Pons (tissue), 1 donor: ENCODE results near the gene GOLGA8F.
"Not testable (repeated sequence)": the region's sequence is repeated elsewhere in the genome, so short reads cannot be mapped to it uniquely, and the experiment has no call there.

ENCODE experiments used
- DNase-seq: peaks from one replicate; pipeline ENCODE4 v3.0.0-alpha.2; 2016; ENCODE audit warnings: low spot score

Gene GOLGA8F, protein sequence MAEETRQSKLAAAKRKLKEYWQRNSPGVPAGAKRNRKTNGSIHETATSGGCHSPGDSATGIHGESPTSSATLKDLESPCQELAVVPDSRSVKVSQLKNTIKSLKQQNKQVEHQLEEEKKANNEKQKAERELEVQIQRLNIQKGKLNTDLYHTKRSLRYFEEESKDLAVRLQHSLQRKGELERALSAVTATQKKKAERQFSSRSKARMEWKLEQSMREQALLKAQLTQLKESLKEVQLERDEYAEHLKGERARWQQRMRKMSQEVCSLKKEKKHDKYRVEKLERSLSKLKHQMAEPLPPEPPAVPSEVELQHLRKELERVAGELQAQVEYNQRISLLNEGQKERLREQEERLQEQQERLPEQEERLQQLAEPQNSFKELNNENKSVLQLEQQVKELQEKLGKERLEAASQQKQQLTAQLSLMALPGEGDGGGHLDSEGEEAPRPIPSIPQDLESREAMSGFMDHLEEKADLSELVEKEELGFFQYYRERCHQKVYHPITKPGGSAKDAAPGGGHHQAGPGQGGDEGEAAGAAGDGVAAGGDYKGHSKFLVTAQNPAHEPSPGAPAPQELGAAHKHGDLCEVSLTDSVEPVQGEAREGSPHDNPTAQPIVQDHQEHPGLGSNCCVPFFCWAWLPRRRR

DNA sequence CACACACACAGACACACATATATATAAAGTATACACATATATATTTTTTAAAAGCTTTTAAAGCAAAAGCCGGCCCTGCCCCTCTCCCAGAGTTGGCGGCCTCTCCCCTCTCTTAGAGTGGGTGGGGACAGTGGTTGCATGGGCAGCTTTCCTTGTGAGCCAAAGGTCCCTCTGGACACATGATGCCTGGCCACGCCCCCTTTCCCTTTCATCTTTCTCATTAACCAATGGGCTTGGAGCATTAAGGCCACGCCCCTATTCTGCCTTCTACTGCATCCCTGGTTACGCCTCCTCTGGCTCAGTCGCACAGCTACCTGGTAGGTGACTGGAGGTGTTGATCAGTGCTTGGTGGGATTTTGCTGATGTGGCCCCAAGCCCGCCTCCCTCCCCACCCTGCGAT is at the start of gene GOLGA8F:
GOLGA8F (plus strand) TSS at position 301 of the 400 bp plus-strand sequence; CDS start at position 399, 98 bp downstream.
- DNase-seq = not testable (repeated sequence)

- DNase-seq = not testable (repeated sequence)
Observed at GRCh38 chr15:28357984-28358383, 20.5 kb upstream of the GOLGA8F start, which contains the start of gene GOLGA6L24. Gene GOLGA6L24 (minus strand): TSS chr15:28358084. CDS start chr15:28358023, 61 bp downstream.

DNA sequence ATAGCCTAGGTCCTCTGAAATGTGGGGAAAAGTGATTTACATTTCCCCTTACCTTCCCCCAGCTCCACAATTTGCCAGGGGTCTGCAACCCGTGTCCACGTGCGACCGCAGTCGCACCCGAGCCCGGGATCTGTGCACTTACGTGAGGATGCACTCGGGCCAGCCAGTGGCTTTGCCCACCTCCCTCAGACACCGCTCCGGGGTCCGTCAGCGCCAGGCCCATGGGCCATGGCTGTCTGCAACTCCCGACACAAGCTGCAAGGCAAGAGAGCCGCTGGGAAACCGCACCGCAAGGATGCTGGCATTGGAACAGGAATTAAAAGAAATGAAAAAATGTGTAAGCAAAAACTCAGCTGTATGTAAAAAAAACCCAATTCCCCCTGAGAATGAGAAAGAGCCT is 13.0 kb upstream of the GOLGA8F start:
- not testable (repeated sequence) for DNase-seq

GRCh38 chr15:28380053-28380452 is 1.6 kb downstream of the GOLGA8F start:
- DNase-seq = not testable (repeated sequence)

- DNase-seq = not testable (repeated sequence)
Observed at GRCh38 chr15:28396022-28396421, 17.6 kb downstream of the GOLGA8F start.

- not testable (repeated sequence) for DNase-seq
Observed at GRCh38 chr15:28402774-28403435, 24.4 kb downstream of the GOLGA8F start.

GRCh38 chr15:28420470-28420869 is 42.0 kb downstream of the GOLGA8F start:
- not testable (repeated sequence) for DNase-seq

DNA sequence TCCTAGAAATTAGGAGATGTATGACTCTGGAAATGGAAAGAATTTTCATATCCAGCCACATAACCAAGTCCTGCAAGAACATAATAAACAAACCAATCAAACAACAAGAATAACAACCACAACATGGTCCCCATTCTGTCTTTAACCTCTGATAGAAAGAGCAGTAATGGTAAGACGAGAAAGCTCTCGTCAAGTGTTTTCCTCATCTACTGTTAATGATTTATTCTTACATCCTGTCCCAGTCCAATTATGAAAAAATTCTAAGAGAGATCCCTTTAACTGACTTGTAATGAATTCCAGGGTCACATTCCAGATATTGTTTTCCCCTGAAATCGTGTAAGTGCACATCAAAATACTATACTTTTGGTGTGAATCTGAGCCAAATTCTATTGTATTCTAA is 57.1 kb downstream of the GOLGA8F start:
- not testable (repeated sequence) for DNase-seq
